Sigmoid colon (tissue), 4 donors: ENCODE measurements around the gene SLC6A12.

Source experiments
- CTCF ChIP-seq, 4 experiments: fragments of 450-650 bp in 3 of 4; fragments of 200-600 bp in 1 of 4; IDR thresholded peaks; one replicate each; pipeline ENCODE4 v1.5.1; 2016 to 2019; ENCODE audit warnings: antibody characterized with exemption in 4 of 4, mild to moderate bottlenecking in 3 of 4, moderate library complexity in 2 of 4
- EP300 ChIP-seq, 4 donors: sonication (generic); formaldehyde crosslinking; IDR thresholded peaks; one replicate each; pipeline ENCODE4 v1.6.1; 2017; ENCODE audit warnings: antibody characterized with exemption in 4 of 4
- POLR2A ChIP-seq, 2 donors: fragments of 450-650 bp; IDR thresholded peaks; one replicate each; pipeline ENCODE4 v1.6.1; 2016; ENCODE audit warnings: antibody characterized with exemption in 2 of 2, mild to moderate bottlenecking in 2 of 2, moderate library complexity in 2 of 2
- POLR2AphosphoS5 ChIP-seq, 4 donors: sonication (generic); formaldehyde crosslinking; IDR thresholded peaks; one replicate each; pipeline ENCODE4 v1.6.1; 2017; ENCODE audit warnings: antibody characterized with exemption in 4 of 4

GRCh38 chr12:252636-253035, 38.7 kb upstream of the SLC6A12 start:
- TF ChIP-seq CTCF (IDR thresholded peaks at IDR 0.05) (no peak), POLR2AphosphoS5 (IDR thresholded peaks at IDR 0.05) (no peak), POLR2A (IDR thresholded peaks at IDR 0.05) (no peak), EP300 (IDR thresholded peaks at IDR 0.05) (no peak)
